ENCODE results near the gene AHCYL2.

The AHCYL2 gene

DNA sequence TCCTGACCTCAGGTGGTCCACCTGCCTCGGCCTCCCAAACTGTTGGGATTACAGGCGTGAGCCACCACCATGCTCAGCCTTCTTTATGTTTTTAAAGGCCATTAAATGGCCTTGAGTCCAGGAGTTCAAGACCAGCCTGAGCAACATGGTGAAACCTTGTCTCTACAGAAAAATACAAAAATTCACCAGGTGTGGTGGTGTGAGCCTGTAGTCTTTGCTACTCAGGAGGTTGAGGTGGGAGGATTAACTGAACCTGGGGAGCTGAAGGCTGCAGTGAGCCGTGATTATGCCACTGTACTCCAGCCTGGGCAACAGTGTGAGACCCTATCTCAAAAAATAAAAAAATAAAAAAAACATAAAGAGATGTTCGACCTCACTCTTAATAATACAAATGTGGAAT is 25.4 kb upstream of the AHCYL2 start:
- CTCF ChIA-PET = interaction anchor here (1.5 to 4.3 kb wide), 4 partner anchors 9 to 36 kb away, joined by 4 to 24 read pairs (median 12); no protein-coding TSS in a partner anchor
- POLR2A ChIA-PET = no interaction called here
- no peak for DNase-seq (ENCODE audit: extremely low spot score)
- TF ChIP-seq CTCF (IDR thresholded peaks at IDR 0.05; ENCODE audit: control extremely low read depth, extremely low read depth, low read depth, missing control alignments) = no peak

GRCh38 chr7:129202058-129202777 is 22.6 kb upstream of the AHCYL2 start:
- no peak for TF ChIP-seq CTCF (IDR thresholded peaks at IDR 0.05; ENCODE audit: control extremely low read depth, extremely low read depth, low read depth, missing control alignments)
- CTCF ChIA-PET = interaction anchor here (9.0 kb wide), 1 partner anchor 16 kb away, joined by 58 read pairs; no protein-coding TSS in a partner anchor
- POLR2A ChIA-PET = no interaction called here
- no peak for DNase-seq (ENCODE audit: extremely low spot score)

GRCh38 chr7:129203050-129203741 is 21.6 kb upstream of the AHCYL2 start:
- no peak for TF ChIP-seq CTCF (IDR thresholded peaks at IDR 0.05; ENCODE audit: control extremely low read depth, extremely low read depth, low read depth, missing control alignments)
- POLR2A ChIA-PET = no interaction called here
- DNase-seq (ENCODE audit: extremely low spot score) = no peak
- CTCF ChIA-PET = interaction anchor here (0.9 to 9.0 kb wide), 3 partner anchors 15 to 112 kb away, joined by 3 to 58 read pairs (median 3); no protein-coding TSS in a partner anchor

- DNase-seq (ENCODE audit: extremely low spot score) = no peak
- ChIA-PET CTCF (interaction anchor here (1.8 to 9.0 kb wide), 2 partner anchors 8 to 13 kb away, joined by 7 to 58 read pairs; no protein-coding TSS in a partner anchor), POLR2A (no interaction called here)
- no peak for TF ChIP-seq CTCF (IDR thresholded peaks at IDR 0.05; ENCODE audit: control extremely low read depth, extremely low read depth, low read depth, missing control alignments)
Observed at GRCh38 chr7:129205126-129205818, 19.6 kb upstream of the AHCYL2 start.

DNA sequence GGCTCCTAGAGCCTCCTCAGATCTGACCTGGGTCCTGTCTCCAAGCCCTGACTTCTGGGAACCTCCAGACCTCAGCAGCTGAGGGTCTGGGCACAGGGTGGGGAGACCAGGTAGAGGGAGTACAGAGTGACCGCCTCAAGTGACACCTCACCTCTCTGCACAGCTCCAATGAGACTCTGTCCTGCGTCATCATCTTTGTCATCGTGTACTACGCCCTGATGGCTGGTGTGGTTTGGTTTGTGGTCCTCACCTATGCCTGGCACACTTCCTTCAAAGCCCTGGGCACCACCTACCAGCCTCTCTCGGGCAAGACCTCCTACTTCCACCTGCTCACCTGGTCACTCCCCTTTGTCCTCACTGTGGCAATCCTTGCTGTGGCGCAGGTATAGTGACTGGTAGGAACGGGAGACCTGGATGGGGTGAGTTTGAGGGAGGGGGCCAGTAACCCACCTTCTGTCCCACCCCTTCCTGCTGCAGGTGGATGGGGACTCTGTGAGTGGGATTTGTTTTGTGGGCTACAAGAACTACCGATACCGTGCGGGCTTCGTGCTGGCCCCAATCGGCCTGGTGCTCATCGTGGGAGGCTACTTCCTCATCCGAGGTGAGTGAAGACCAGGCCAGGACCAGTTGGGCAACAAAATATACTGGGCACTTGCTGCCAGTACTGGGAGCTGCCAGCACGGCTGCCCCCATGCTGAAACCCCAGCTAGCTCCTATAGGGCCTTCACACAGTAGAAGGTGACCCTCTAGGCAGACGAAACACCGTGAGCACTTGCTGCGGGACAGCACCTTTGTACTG is 18.6 kb upstream of the AHCYL2 start:
- DNase-seq (ENCODE audit: extremely low spot score) = no peak
- POLR2A ChIA-PET = no interaction called here
- no peak for TF ChIP-seq CTCF (IDR thresholded peaks at IDR 0.05; ENCODE audit: control extremely low read depth, extremely low read depth, low read depth, missing control alignments)
- CTCF ChIA-PET = interaction anchor here (9.0 kb wide), 1 partner anchor 12 kb away, joined by 58 read pairs; no protein-coding TSS in a partner anchor

All from GM10248 (cell line).